Measurements from ENCODE around the gene PARD3.

GRCh38 chr10:34759161-34759836 is 55.8 kb downstream of the PARD3 start:
- TF ChIP-seq CTCF (IDR thresholded peaks at IDR 0.05) (no peak), MAFK (IDR thresholded peaks at IDR 0.05; ENCODE audit: partially characterized antibody) (peak; percentile 21), MAZ (IDR thresholded peaks at IDR 0.05; ENCODE audit: borderline replicate concordance, low read depth, low read length) (no peak), KDM1A (IDR thresholded peaks at IDR 0.05; ENCODE audit: low read depth) (no peak), POLR2A (IDR thresholded peaks at IDR 0.05; ENCODE audit: low read length) (no peak), EP300 (IDR thresholded peaks at IDR 0.05) (no peak), HMGXB4 (CRISPR knock-in tag; IDR thresholded peaks at IDR 0.05; ENCODE audit: borderline replicate concordance) (no peak), MYC (IDR thresholded peaks at IDR 0.05; ENCODE audit: borderline replicate concordance, low read length) (no peak)

Data from A549 (cell line).